Endodermal cell (in vitro differentiated cells): ENCODE results near the gene CCDC102A. TPM values are rescaled to one million over a fixed set of nuclear protein-coding genes. Genes with fewer than 3 reads are reported as not detected.
A peak's percentile ranks its signal among the peaks of the same experiment; 100 is the strongest.

ENCODE experiments used
- DNase-seq: peaks from one replicate; pipeline ENCODE4 v3.0.0-alpha.2; 2017
- H3K27ac ChIP-seq: 2 replicates; pipeline ENCODE4 v1.5.1; 2013; ENCODE audit warnings: mild to moderate bottlenecking, low read depth, low read length, moderate library complexity
- H3K27me3 ChIP-seq: 2 replicates; pipeline ENCODE4 v1.6.1; 2013; ENCODE audit warnings: mild to moderate bottlenecking, low read length, moderate library complexity; ENCODE audit not compliant: insufficient read depth, control insufficient read depth, poor library complexity, severe bottlenecking
- H3K36me3 ChIP-seq: 2 replicates; pipeline ENCODE4 v1.7.0; 2013; ENCODE audit warnings: mild to moderate bottlenecking, low read length, moderate library complexity; ENCODE audit not compliant: control insufficient read depth, insufficient read depth
- H3K4me1 ChIP-seq: one replicate; pipeline ENCODE4 v1.7.0; 2013; ENCODE audit warnings: low read length; ENCODE audit not compliant: control insufficient read depth, insufficient read depth
- H3K4me3 ChIP-seq: 2 replicates; pipeline ENCODE4 v1.5.1; 2013; ENCODE audit warnings: mild to moderate bottlenecking, low read length, moderate library complexity
- H3K9ac ChIP-seq: 2 replicates; pipeline ENCODE4 v1.6.1; 2013; ENCODE audit warnings: mild to moderate bottlenecking, low read length, moderate library complexity; ENCODE audit not compliant: poor library complexity, severe bottlenecking; ENCODE audit errors: extremely low read depth
- H3K9me3 ChIP-seq: 2 replicates; pipeline ENCODE4 v1.6.1; 2013; ENCODE audit warnings: mild to moderate bottlenecking, low read length, moderate library complexity; ENCODE audit not compliant: control insufficient read depth
- H3K27ac Mint-ChIP-seq: 2 replicates; pipeline ENCODE4 v1.8.0; 2020; ENCODE audit warnings: mixed read lengths
- H3K27me3 Mint-ChIP-seq: 2 replicates; pipeline ENCODE4 v1.8.0; 2021; ENCODE audit warnings: mild to moderate bottlenecking, mixed read lengths; ENCODE audit not compliant: insufficient read depth
- H3K36me3 Mint-ChIP-seq: 2 replicates; pipeline ENCODE4 v1.8.0; 2020; ENCODE audit warnings: low read depth, mixed read lengths
- H3K4me1 Mint-ChIP-seq: 2 replicates; pipeline ENCODE4 v1.8.0; 2020; ENCODE audit warnings: mixed read lengths
- H3K4me3 Mint-ChIP-seq: 2 replicates; pipeline ENCODE4 v1.8.0; 2020; ENCODE audit warnings: mild to moderate bottlenecking, moderate library complexity, mixed read lengths
- H3K9me3 Mint-ChIP-seq: 2 replicates; pipeline ENCODE4 v1.8.0; 2020; ENCODE audit warnings: mild to moderate bottlenecking, mixed read lengths
- CTCF ChIP-seq: fragments of 200-600 bp; sonication (generic); conservative IDR thresholded peaks from 2 replicates; pipeline ENCODE4 v1.5.0; 2021; ENCODE audit warnings: antibody characterized with exemption, mild to moderate bottlenecking
- WGBS, 2 experiments: methylation state at CpG; one replicate each; pipeline versions ENCODE4 v1.1.5 to v1.1.7; 2013; ENCODE audit warnings: missing lambda C conversion rate in 2 of 2, mixed read lengths in 1 of 2; ENCODE audit not compliant: insufficient coverage in 1 of 2, insufficient read length in 1 of 2; 5-methylcytosine and 5-hydroxymethylcytosine counted together
- total RNA-seq, 2 donors: library from RNA; stranded (reverse); fragmentation: NEBNext Ultra II Directional in 1 of 2; extraction: Animal tissue kit (Norgen Biotek cat#: 25700) in 1 of 2; gene quantifications; 2 replicates in 1 of 2; 3 replicates in 1 of 2; pipeline ENCODE4 v1.2.1, GENCODE V29; 2021

The CCDC102A gene
- total RNA-seq, 2 donors from 2014 or later: 6.7 to 9.8 TPM

GRCh38 chr16:57514791-57515600 is 21.4 kb downstream of the CCDC102A start:
- Mint-ChIP-seq H3K36me3 (peaks cover 20% of the 10 kb centered on the region), H3K4me1 (peaks cover 5% of the 10 kb centered on the region), H3K27ac (no peak overlapping the region), H3K9me3 (no peaks in the 10 kb centered on the region), H3K27me3 (no peaks in the 10 kb centered on the region), H3K4me3 (no peak overlapping the region)
- no peak overlapping the region for H3K27ac ChIP-seq
- TF ChIP-seq CTCF: no peak
- H3K9me3 ChIP-seq: no peaks in the 10 kb centered on the region
- peaks cover 4% of the 10 kb centered on the region for H3K36me3 ChIP-seq
- H3K27me3 ChIP-seq: no peaks in the 10 kb centered on the region
- H3K9ac ChIP-seq: no peak overlapping the region
- no peak overlapping the region for H3K4me3 ChIP-seq
- H3K4me1 ChIP-seq: no peaks in the 10 kb centered on the region
- peak; percentile 72 for DNase-seq
- 90 to 96% methylated on average over 17 to 23 of the region's 23 CpGs for WGBS, 2 experiments

- Histone ChIP-seq H3K36me3 (peaks cover 4% of the 10 kb centered on the region), H3K4me3 (no peak overlapping the region), H3K9ac (no peak overlapping the region), H3K9me3 (no peaks in the 10 kb centered on the region), H3K27ac (no peak overlapping the region), H3K27me3 (no peaks in the 10 kb centered on the region), H3K4me1 (no peaks in the 10 kb centered on the region)
- Mint-ChIP-seq H3K36me3 (peaks cover 19% of the 10 kb centered on the region), H3K9me3 (no peaks in the 10 kb centered on the region), H3K27me3 (no peaks in the 10 kb centered on the region), H3K27ac (no peak overlapping the region), H3K4me3 (no peak overlapping the region), H3K4me1 (peaks cover 8% of the 10 kb centered on the region)
- 87 to 92% methylated on average over 4 of the region's 4 CpGs for WGBS, 2 experiments
- no peak for TF ChIP-seq CTCF
- DNase-seq: no peak
These were observed 22.0 kb downstream of the CCDC102A start for GRCh38 chr16:57514371-57514770.

- DNase-seq: no peak
- H3K9ac ChIP-seq: no peak overlapping the region
- Mint-ChIP-seq H3K27ac (no peak overlapping the region), H3K4me1 (peaks cover 8% of the 10 kb centered on the region), H3K9me3 (no peaks in the 10 kb centered on the region), H3K27me3 (no peaks in the 10 kb centered on the region), H3K4me3 (no peak overlapping the region), H3K36me3 (peaks cover 16% of the 10 kb centered on the region)
- H3K4me3 ChIP-seq: no peak overlapping the region
- H3K36me3 ChIP-seq: peaks cover 4% of the 10 kb centered on the region
- whole genome bisulfite sequencing, 2 experiments: 82 to 90% methylated on average over 10 to 14 of the region's 14 CpGs
- TF ChIP-seq CTCF: no peak
- H3K27ac ChIP-seq: no peak overlapping the region
- no peaks in the 10 kb centered on the region for H3K4me1 ChIP-seq
- H3K27me3 ChIP-seq: no peaks in the 10 kb centered on the region
- no peaks in the 10 kb centered on the region for H3K9me3 ChIP-seq
These were observed 22.8 kb downstream of the CCDC102A start for GRCh38 chr16:57513371-57514102.
